Kidney (tissue), 14 donors: ENCODE data around the gene HBE1. TPM values are rescaled to one million over a fixed set of nuclear protein-coding genes. Genes with fewer than 3 reads are reported as not detected.

ENCODE experiments used
- DNase-seq, 5 donors: peaks; one replicate each; pipeline ENCODE4 v3.0.0-alpha.2; 2013 to 2020
- FAIRE-seq: peaks from 2 replicates; lab custom pipeline; 2012; peaks lifted over from hg19 to GRCh38; lab: Jason Lieb, UNC
- H3K27ac ChIP-seq, 2 donors: one replicate each; pipeline ENCODE4 v1.7.0; 2013; ENCODE audit warnings: low read depth in 2 of 2, low read length in 2 of 2, inconsistent platforms in 1 of 2
- H3K27me3 ChIP-seq: one replicate; pipeline ENCODE4 v1.7.1; 2013; ENCODE audit warnings: low read length, inconsistent platforms; ENCODE audit not compliant: control insufficient read depth, insufficient read depth
- H3K36me3 ChIP-seq, 3 donors: one replicate each; pipeline versions ENCODE4 v1.7.0 to v1.7.1; 2013; ENCODE audit warnings: low read length in 3 of 3, control low read depth in 1 of 3, inconsistent platforms in 1 of 3; ENCODE audit not compliant: insufficient read depth in 3 of 3, control insufficient read depth in 2 of 3
- H3K4me1 ChIP-seq, 3 donors: one replicate each; pipeline versions ENCODE4 v1.7.0 to v1.7.1; 2013; ENCODE audit warnings: low read length in 3 of 3, inconsistent platforms in 1 of 3, low read depth in 1 of 3; ENCODE audit not compliant: control insufficient read depth in 2 of 3, insufficient read depth in 2 of 3
- H3K4me3 ChIP-seq, 3 donors: one replicate each; pipeline versions ENCODE4 v1.7.0 to v1.8.1; 2013; ENCODE audit warnings: low read length in 3 of 3, control low read depth in 1 of 3, inconsistent platforms in 1 of 3
- H3K9ac ChIP-seq, 3 donors: one replicate each; pipeline versions ENCODE4 v1.7.0 to v1.7.1; 2013; ENCODE audit warnings: low read length in 3 of 3, control low read depth in 1 of 3, inconsistent platforms in 1 of 3
- H3K9me3 ChIP-seq, 3 donors: one replicate each; pipeline versions ENCODE4 v1.7.0 to v1.7.1; 2013; ENCODE audit warnings: low read length in 3 of 3, control low read depth in 1 of 3, inconsistent platforms in 1 of 3; ENCODE audit not compliant: control insufficient read depth in 2 of 3, insufficient read depth in 1 of 3
- CTCF ChIP-seq: IDR thresholded peaks from 3 replicates; pipeline ENCODE4 v1.5.1; 2012; ENCODE audit warnings: mild to moderate bottlenecking, moderate library complexity, borderline replicate concordance; ENCODE audit not compliant: insufficient read depth; ENCODE audit errors: extremely low read depth
- intact Hi-C: fragments of 100-400 bp; cut with DNase I; formaldehyde crosslinking; loops from one replicate; pipeline ENCODE4 v1.11.1; 2022
- polyA plus RNA-seq: library from polyadenylated mRNA; stranded (reverse); fragments of 350-450 nt; fragmentation: Illumina TruSeq; extraction: RNeasy Lipid Tissue Mini Kit (QIAGEN cat#74804); gene quantifications from one replicate; pipeline ENCODE4 v1.2.3, GENCODE V29; 2014; ENCODE audit warnings: low read depth, low replicate concordance; ENCODE audit not compliant: insufficient read depth
- total RNA-seq: library from RNA; stranded (reverse); fragmentation: NEBNext Ultra II Directional; extraction: Animal tissue kit (Norgen Biotek cat#: 25700); gene quantifications from one replicate; pipeline ENCODE4 v1.2.1, GENCODE V29; 2021
- donor health status: control.
- donor health status: control.
- donor health status: control.
- donor health status: control.
- donor health status: control.
- donor health status: DM: yes; HTN: yes; CAD: no.
- donor health status: Normal renal cell carcinoma (clear cell type).

The HBE1 gene
- total and polyA plus RNA-seq, 2 donors from 2014 or later, result not detected

DNA sequence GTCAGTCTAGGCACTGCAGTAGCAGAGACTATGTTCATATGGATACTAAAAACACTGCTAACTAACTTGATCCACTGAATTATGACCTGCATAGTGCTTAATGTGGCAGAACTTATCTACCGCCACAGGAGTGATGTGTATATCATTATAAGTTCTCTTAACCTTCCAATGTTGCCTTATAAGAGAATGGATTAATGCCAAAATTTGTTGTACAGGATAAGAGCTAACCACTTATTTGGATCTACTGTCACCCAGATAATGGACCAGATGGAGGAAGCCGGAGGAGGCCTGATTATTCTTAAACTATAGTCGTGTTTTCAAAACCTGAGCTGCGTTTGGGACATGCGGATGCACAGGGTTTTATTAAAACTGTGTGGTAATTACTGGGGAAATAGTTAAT, 33.9 kb upstream of the HBE1 start:
- TF ChIP-seq CTCF, result no peak
- no peak overlapping the region for H3K4me3 ChIP-seq
- H3K9me3 ChIP-seq, result no peaks in the 10 kb centered on the region
- no peaks in the 10 kb centered on the region for H3K4me1 ChIP-seq
- FAIRE-seq (no peak), DNase-seq (no peak)
- H3K27me3 ChIP-seq, result no peaks in the 10 kb centered on the region
- intact Hi-C loops, result no loop called here
- no peaks in the 10 kb centered on the region for H3K36me3 ChIP-seq
- H3K9ac ChIP-seq, result no peak overlapping the region
- no peak overlapping the region for H3K27ac ChIP-seq

DNA sequence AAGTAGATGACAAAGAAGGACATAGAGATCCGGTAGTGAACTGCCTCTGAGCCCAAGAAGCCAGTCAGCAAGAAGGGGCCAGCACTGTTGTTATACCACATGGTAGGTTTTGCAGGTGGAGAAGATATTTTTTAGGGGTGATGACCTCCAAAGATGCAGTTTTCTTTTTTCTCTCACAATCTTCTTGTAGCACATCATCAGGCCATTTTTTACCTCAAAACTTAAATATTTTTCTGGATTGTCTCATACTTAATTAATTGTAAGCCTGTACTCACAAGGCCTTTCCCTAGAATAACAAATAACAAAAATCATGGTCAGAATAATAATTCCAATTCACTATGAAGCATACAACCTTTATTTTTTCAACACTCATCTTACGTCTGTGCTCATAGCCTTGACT, 32.1 kb upstream of the HBE1 start, which contains the start of gene OR51B4:
TSS of gene OR51B4 (minus strand) at position 101 of the 400 bp plus-strand sequence. CDS start at position 101, 0 bp downstream.
- FAIRE-seq (no peak), DNase-seq (no peak)
- H3K27ac ChIP-seq, result no peak within 1 kb of the TSS
- H3K4me1 ChIP-seq, result no peaks in the 10 kb centered on the region
- H3K9ac ChIP-seq, result no peak within 1 kb of the TSS
- no peak within 1 kb of the TSS for H3K4me3 ChIP-seq
- no peaks in the 10 kb centered on the region for H3K36me3 ChIP-seq
- no peaks in the 10 kb centered on the region for H3K9me3 ChIP-seq
- no peak for TF ChIP-seq CTCF
- intact Hi-C loops, result no loop called here
- no peaks in the 10 kb centered on the region for H3K27me3 ChIP-seq

- no peak for DNase-seq
- no peaks in the 10 kb centered on the region for H3K4me1 ChIP-seq
- no peak overlapping the region for H3K27ac ChIP-seq
- no peak overlapping the region for H3K9ac ChIP-seq
- no peak overlapping the region for H3K4me3 ChIP-seq
- no peak for FAIRE-seq
- H3K36me3 ChIP-seq, result no peaks in the 10 kb centered on the region
- H3K27me3 ChIP-seq, result no peaks in the 10 kb centered on the region
- intact Hi-C loops, result no loop called here
- TF ChIP-seq CTCF, result no peak
- H3K9me3 ChIP-seq, result no peaks in the 10 kb centered on the region
Measured at GRCh38 chr11:5300251-5300650, 30.5 kb upstream of the HBE1 start.

DNA sequence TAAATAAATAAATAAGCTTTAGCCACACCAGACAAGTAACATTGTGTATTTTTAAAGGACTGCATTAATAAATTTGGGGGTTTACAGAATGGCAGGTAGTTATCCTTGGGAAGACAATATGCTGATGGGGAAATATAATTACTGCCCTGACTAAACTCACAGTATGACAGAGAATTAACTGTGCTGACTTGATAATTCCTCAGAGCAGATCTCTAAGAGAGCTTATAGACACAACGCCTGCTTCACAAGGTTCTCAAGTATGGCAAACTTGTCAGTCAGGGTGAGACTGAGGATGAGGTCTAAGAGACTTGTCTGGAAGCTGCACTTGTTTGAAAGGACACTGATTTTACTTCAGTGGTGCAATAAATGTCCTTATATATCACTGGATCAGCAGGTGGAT, 28.7 kb upstream of the HBE1 start:
- no peaks in the 10 kb centered on the region for H3K27me3 ChIP-seq
- intact Hi-C loops, result no loop called here
- no peak overlapping the region for H3K27ac ChIP-seq
- H3K36me3 ChIP-seq, result no peaks in the 10 kb centered on the region
- no peak overlapping the region for H3K9ac ChIP-seq
- no peak for TF ChIP-seq CTCF
- H3K4me3 ChIP-seq, result no peak overlapping the region
- DNase-seq, result no peak
- H3K9me3 ChIP-seq, result no peaks in the 10 kb centered on the region
- no peak for FAIRE-seq
- H3K4me1 ChIP-seq, result no peaks in the 10 kb centered on the region
